Measurements from ENCODE around the gene MGLL. TPM values are rescaled to one million over a fixed set of nuclear protein-coding genes. Genes with fewer than 3 reads are reported as not detected.
A peak's percentile ranks its signal among the peaks of the same experiment; 100 is the strongest.

Gene MGLL
- total and polyA plus RNA-seq, 9 of the 15 experiments (the other 6 are each of a cell fraction or from before 2014, with no cell fraction given) = 0.12 to 0.32 (median 0.18) TPM; not detected in 6

DNA sequence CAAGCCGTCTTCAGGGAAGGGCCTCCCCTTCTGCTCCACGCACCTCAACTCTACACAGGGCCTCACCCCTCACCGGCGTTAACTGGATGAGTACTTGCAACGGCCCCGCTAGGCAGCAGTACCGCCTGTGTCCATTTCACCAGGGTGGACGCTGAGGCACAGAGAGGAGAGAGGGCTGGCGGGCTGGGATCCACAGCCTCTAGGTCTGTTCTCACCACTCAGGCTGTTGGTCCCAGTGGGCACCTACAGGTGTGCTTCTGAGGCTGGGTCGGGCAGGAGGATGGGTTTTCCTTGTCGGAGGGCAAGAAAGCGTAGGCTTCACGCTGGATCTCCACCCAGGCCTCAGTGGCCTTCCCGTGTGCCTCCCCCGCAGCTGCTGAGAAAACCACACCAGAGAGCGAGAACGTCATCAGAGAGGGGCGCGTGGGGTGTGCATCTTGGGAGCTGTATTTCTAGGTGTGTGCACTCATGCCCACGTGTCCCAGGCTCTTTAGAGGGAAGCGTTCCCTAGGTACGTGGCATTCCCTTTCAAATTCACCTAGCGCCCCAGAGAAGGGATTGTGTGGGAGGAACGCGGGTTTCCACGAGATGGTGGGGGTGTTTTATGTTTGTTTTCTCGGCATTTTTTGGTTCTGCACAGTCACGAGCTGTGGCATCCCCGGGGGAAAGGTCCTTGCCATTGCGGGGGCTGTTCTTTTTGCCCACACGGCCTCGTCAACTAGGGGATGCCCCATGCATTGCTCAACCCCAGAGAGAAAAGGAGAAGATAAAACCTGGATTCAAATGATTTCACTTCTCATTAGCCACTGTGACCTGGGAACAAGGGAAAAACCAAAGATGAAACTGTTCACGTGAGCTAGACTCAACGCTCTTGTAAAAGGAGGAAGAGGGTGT is 67.7 kb downstream of the MGLL start:
- peak; percentile 61; the same call in 2 of the 3 replicates for ATAC-seq
- Histone ChIP-seq H3K4me3 (no peak overlapping the region), H3K9me1 (ENCODE audit: control insufficient read depth, insufficient read depth, low read length) (no peaks in the 10 kb centered on the region), H3K9me3 (replicated peaks; ENCODE audit: control insufficient read depth, insufficient read depth, low read depth, low read length) (no peaks in the 10 kb centered on the region), H3K36me3 (ENCODE audit: control insufficient read depth, insufficient read depth, low read length) (no peaks in the 10 kb centered on the region), H4K20me1 (replicated peaks; ENCODE audit: control insufficient read depth, insufficient read depth, low read length) (peaks cover 3% of the 10 kb centered on the region; the same call in 1 of the 2 replicates), H3K79me2 (ENCODE audit: control insufficient read depth, insufficient read depth, low read length) (no peaks in the 10 kb centered on the region), H3K27ac (ENCODE audit: extremely low read depth, low read depth, low read length) (no peak overlapping the region), H3K27me3 (ENCODE audit: control insufficient read depth in 2 of 2, insufficient read depth in 2 of 2, low read length in 2 of 2) (peaks cover 10 to 69% of the 10 kb centered on the region in 2 experiments), H3K9ac (ENCODE audit: insufficient read depth in 1 of 2, low read depth in 2 of 2, low read length in 2 of 2) (no peak overlapping the region), H2AFZ (ENCODE audit: low read depth, low read length) (no peak overlapping the region), H3K4me2 (ENCODE audit: insufficient read depth, low read length) (no peak overlapping the region), H3K4me1 (replicated peaks in 1 of 2; ENCODE audit: control insufficient read depth in 2 of 2, insufficient read depth in 2 of 2, low read length in 2 of 2) (no peaks in the 10 kb centered on the region)
- POLR2A ChIA-PET = no interaction called here
- DNase-seq (ENCODE audit: extremely low read depth in 1 of 4, low spot score in 3 of 4) = no peak
- CTCF ChIA-PET (ENCODE audit: low intra/inter-chr PET ratio) = no interaction called here
- 3% methylated on average over 28 of the region's 34 CpGs for WGBS (ENCODE audit: insufficient coverage, low coverage, missing lambda C conversion rate)
- no TSS peak for BruUV-seq (replicated peaks)
- intact Hi-C loops (cut with micrococcal nuclease) (no loop called here), in situ Hi-C loops (cut with MboI) (no loop called here)
- TF ChIP-seq SIN3A (IDR thresholded peaks at IDR 0.05; ENCODE audit: borderline replicate concordance in 2 of 2, control insufficient read depth in 1 of 2, low read depth in 2 of 2, low read length in 2 of 2) = no peak
- TF ChIP-seq, protein P1, sequence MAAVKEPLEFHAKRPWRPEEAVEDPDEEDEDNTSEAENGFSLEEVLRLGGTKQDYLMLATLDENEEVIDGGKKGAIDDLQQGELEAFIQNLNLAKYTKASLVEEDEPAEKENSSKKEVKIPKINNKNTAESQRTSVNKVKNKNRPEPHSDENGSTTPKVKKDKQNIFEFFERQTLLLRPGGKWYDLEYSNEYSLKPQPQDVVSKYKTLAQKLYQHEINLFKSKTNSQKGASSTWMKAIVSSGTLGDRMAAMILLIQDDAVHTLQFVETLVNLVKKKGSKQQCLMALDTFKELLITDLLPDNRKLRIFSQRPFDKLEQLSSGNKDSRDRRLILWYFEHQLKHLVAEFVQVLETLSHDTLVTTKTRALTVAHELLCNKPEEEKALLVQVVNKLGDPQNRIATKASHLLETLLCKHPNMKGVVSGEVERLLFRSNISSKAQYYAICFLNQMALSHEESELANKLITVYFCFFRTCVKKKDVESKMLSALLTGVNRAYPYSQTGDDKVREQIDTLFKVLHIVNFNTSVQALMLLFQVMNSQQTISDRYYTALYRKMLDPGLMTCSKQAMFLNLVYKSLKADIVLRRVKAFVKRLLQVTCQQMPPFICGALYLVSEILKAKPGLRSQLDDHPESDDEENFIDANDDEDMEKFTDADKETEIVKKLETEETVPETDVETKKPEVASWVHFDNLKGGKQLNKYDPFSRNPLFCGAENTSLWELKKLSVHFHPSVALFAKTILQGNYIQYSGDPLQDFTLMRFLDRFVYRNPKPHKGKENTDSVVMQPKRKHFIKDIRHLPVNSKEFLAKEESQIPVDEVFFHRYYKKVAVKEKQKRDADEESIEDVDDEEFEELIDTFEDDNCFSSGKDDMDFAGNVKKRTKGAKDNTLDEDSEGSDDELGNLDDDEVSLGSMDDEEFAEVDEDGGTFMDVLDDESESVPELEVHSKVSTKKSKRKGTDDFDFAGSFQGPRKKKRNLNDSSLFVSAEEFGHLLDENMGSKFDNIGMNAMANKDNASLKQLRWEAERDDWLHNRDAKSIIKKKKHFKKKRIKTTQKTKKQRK (IDR thresholded peaks at IDR 0.05; ENCODE audit: borderline replicate concordance, low read depth, low read length) = no peak
- TF ChIP-seq ELF2 (CRISPR knock-in tag; IDR thresholded peaks at IDR 0.05) = no peak
- FAIRE-seq = no peak
